ENCODE data around the gene RGS21.

The RGS21 gene

GRCh38 chr1:192379554-192379953, 62.8 kb downstream of the RGS21 start:
- DNase-seq, result no peak

GRCh38 chr1:192382758-192383157, 66.0 kb downstream of the RGS21 start:
- no peak for DNase-seq

GRCh38 chr1:192386051-192386650, 69.4 kb downstream of the RGS21 start:
- no peak for DNase-seq

GRCh38 chr1:192395211-192395610, 78.4 kb downstream of the RGS21 start:
- DNase-seq, result no peak

GRCh38 chr1:192395895-192396294, 79.1 kb downstream of the RGS21 start:
- DNase-seq, result no peak

- DNase-seq, result no peak
Measured at GRCh38 chr1:192399161-192399560, 82.4 kb downstream of the RGS21 start.

- no peak for DNase-seq
Measured at GRCh38 chr1:192401825-192402224, 85.0 kb downstream of the RGS21 start.

- no peak for DNase-seq
Measured at GRCh38 chr1:192402571-192402970, 85.8 kb downstream of the RGS21 start.

- no peak for DNase-seq
Measured at GRCh38 chr1:192407206-192407605, 90.4 kb downstream of the RGS21 start.

Data from activated naive CD4-positive, alpha-beta T cell (primary cell).